ENCODE results near the gene MED13L. TPM values are rescaled to one million over a fixed set of nuclear protein-coding genes. Genes with fewer than 3 reads are reported as not detected.

Gene MED13L
- total and polyA plus RNA-seq, 11 donors, result 12.2 to 84.1 (median 60.2) TPM

DNA sequence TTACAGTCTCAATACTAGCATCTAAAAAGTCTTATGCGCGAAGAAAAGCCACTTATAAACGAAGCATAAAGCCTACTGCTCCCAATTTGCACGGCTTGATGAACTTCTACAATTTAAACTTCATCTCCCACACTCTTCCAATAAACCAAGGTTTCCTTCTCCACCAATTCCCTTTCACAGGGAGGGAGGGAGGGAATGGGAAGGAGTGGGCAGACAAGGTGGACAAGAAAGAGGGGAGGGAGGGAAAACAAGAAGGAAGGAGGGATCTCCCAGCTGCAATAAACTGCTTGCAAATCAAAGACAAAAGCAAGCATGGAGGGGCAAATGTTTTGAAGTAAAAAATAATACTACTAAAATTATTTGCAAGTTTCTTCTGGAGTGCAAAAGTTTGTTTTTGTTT is 64.5 kb downstream of the MED13L start:
- Histone ChIP-seq H3K27me3 (no peaks in the 10 kb centered on the region), H3K4me3 (no peak overlapping the region), H3K4me1 (peaks cover 4 to 80% (median 46%) of the 10 kb centered on the region in 12 donors), H3K36me3 (no peaks in the 10 kb centered on the region), H3K27ac (no peak overlapping the region), H3K9me3 (no peaks in the 10 kb centered on the region)
- TF ChIP-seq, protein P1, sequence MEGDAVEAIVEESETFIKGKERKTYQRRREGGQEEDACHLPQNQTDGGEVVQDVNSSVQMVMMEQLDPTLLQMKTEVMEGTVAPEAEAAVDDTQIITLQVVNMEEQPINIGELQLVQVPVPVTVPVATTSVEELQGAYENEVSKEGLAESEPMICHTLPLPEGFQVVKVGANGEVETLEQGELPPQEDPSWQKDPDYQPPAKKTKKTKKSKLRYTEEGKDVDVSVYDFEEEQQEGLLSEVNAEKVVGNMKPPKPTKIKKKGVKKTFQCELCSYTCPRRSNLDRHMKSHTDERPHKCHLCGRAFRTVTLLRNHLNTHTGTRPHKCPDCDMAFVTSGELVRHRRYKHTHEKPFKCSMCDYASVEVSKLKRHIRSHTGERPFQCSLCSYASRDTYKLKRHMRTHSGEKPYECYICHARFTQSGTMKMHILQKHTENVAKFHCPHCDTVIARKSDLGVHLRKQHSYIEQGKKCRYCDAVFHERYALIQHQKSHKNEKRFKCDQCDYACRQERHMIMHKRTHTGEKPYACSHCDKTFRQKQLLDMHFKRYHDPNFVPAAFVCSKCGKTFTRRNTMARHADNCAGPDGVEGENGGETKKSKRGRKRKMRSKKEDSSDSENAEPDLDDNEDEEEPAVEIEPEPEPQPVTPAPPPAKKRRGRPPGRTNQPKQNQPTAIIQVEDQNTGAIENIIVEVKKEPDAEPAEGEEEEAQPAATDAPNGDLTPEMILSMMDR (IDR thresholded peaks at IDR 0.05), result no peak
- no peak for TF ChIP-seq POLR2A (IDR thresholded peaks at IDR 0.05)
- intact Hi-C loops (cut with DNase I), result no loop called here
- DNase-seq (no peak), ATAC-seq (no peak)
- WGBS, 4 donors, result 81 to 90% (median 82%) methylated on average over 4 of the region's 4 CpGs

DNA sequence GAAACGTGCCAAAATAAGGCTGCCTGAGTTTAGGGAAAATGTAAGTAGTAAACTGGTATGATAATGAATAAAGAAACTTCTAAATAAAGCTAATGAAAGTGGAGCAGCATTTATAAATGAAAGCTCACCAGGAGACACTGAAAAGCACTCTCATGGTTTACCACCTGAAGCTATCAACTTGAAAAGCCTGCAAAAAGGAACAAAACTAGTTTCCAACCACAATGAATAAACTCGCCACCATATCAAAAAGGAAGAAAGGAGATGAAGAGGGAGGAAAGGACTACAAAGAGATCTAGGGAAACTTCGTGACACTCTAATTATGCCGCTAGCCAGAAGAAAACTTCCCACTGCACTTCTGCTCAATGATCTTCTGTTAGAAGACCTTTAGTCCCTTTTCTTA is 66.7 kb downstream of the MED13L start:
- H3K9me3 ChIP-seq, result no peaks in the 10 kb centered on the region
- 74 to 78% (median 76%) methylated on average over 4 of the region's 4 CpGs for WGBS, 4 donors
- no peak for ATAC-seq

DNA sequence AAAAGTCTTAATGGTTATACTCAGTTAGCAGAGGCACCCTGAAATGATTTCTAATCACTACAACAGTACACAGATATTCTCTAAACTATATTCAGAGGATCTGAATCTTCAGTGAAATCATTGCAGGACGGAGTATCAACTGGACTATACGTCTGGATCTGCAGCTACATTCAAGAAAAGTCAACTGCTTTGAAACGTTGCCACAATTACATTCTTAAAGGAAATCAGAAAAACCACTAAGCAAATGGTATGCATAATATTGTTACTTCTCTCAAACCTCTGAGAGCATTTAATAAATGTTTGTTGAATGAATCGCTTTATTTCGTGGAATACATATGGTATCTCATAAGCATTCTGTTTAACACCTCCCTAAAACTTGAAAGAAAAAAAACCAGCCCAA is 67.4 kb downstream of the MED13L start:
- peaks cover 4 to 65% (median 42%) of the 10 kb centered on the region in 12 donors for H3K4me1 ChIP-seq
- H3K9me3 ChIP-seq, result no peaks in the 10 kb centered on the region
- H3K27me3 ChIP-seq, result no peaks in the 10 kb centered on the region
- intact Hi-C loops (cut with DNase I), result no loop called here
- DNase-seq (no peak), ATAC-seq (no peak)
- TF ChIP-seq, protein P1 (IDR thresholded peaks at IDR 0.05), result no peak
- TF ChIP-seq POLR2A (IDR thresholded peaks at IDR 0.05), result no peak
- no peak overlapping the region for H3K27ac ChIP-seq
- 77 to 83% (median 81%) methylated on average over 5 of the region's 5 CpGs for WGBS, 4 donors
- no peak overlapping the region for H3K4me3 ChIP-seq
- H3K36me3 ChIP-seq, result no peaks in the 10 kb centered on the region

More for the DNA sequence above, 66.7 kb downstream of the MED13L start:
- intact Hi-C loops (cut with DNase I), result no loop called here
- Histone ChIP-seq H3K36me3 (no peaks in the 10 kb centered on the region), H3K27ac (no peak overlapping the region), H3K4me1 (peaks cover 4 to 66% (median 43%) of the 10 kb centered on the region in 12 donors), H3K4me3 (no peak overlapping the region), H3K27me3 (no peaks in the 10 kb centered on the region)
- TF ChIP-seq, protein P1 (IDR thresholded peaks at IDR 0.05), result no peak
- no peak for TF ChIP-seq POLR2A (IDR thresholded peaks at IDR 0.05)
- no peak for DNase-seq

DNA sequence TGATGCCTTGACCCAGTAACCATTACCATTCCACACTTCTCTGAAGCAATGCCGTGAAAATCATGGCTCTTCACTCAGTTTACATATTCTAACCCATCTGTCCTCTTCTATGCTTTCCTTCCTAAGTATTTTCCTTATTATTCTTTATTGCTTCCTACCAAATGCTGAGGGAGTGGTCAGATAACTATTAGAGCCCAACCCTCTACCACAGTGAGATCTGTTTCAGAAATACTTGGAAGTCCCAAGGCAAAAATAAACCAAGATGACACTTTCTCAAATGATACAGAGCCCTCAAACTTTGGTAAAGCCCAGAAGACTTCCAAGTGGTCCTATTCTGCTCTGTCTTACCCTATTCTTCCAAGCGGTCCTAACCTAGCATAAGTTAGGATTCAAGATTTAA is 68.0 kb downstream of the MED13L start:
- ATAC-seq, result no peak
- Histone ChIP-seq H3K27ac (no peak overlapping the region), H3K4me3 (no peak overlapping the region), H3K27me3 (no peaks in the 10 kb centered on the region), H3K36me3 (peaks cover 0 to under 1% (median 0%) of the 10 kb centered on the region in 9 donors), H3K9me3 (no peaks in the 10 kb centered on the region), H3K4me1 (peaks cover 4 to 71% (median 41%) of the 10 kb centered on the region in 12 donors)
- intact Hi-C loops (cut with DNase I), result no loop called here
- TF ChIP-seq POLR2A (IDR thresholded peaks at IDR 0.05), result no peak
- TF ChIP-seq, protein P1 (IDR thresholded peaks at IDR 0.05), result no peak
- WGBS, 4 donors, result 86 to 95% (median 93%) methylated on average over 2 of the region's 2 CpGs
- DNase-seq, result no peak

Measured in heart left ventricle (tissue), 16 donors.